HEK293T (cell line): ENCODE measurements around the gene INHBE.

Experiments
- CTCF ChIA-PET: fragments of 350-600 bp; formaldehyde crosslinking; extraction: SDS; loops from one replicate; lab custom pipeline; 2021; ENCODE audit warnings: antibody characterized with exemption, inconsistent platforms; lab: Yijun Ruan, JAX
- POLR2A ChIA-PET: fragments of 350-600 bp; formaldehyde crosslinking; extraction: SDS; loops from one replicate; lab custom pipeline; 2020; ENCODE audit warnings: antibody characterized with exemption, inconsistent platforms; lab: Yijun Ruan, JAX
- DNase-seq: peaks from one replicate; pipeline ENCODE4 v3.0.0; 2012; ENCODE audit warnings: mixed read lengths; ENCODE audit errors: extremely low spot score
- ARNT ChIP-seq: fragments of 450-650 bp; IDR thresholded peaks from 2 replicates; pipeline ENCODE4 v1.6.1; 2017; ENCODE audit warnings: mild to moderate bottlenecking
- BHLHE40 ChIP-seq: fragments of 450-650 bp; IDR thresholded peaks from 2 replicates; pipeline ENCODE4 v1.6.1; 2016; ENCODE audit warnings: mild to moderate bottlenecking, moderate library complexity, borderline replicate concordance
- CTBP1 ChIP-seq: fragments of 450-650 bp; IDR thresholded peaks from 2 replicates; pipeline ENCODE4 v1.6.1; 2016; ENCODE audit warnings: borderline replicate concordance
- ELF4 ChIP-seq: fragments of 450-650 bp; IDR thresholded peaks from 2 replicates; pipeline ENCODE4 v1.6.1; 2017; ENCODE audit warnings: antibody characterized with exemption
- FOXA1 ChIP-seq: fragments of 450-650 bp; IDR thresholded peaks from 2 replicates; pipeline ENCODE4 v1.6.1; 2016; ENCODE audit warnings: mild to moderate bottlenecking
- FOXK2 ChIP-seq: fragments of 450-650 bp; IDR thresholded peaks from 2 replicates; pipeline ENCODE4 v1.6.1; 2016; ENCODE audit warnings: mild to moderate bottlenecking
- FOXM1 ChIP-seq: fragments of 450-650 bp; IDR thresholded peaks from 2 replicates; pipeline ENCODE4 v1.6.1; 2017; ENCODE audit warnings: mild to moderate bottlenecking, borderline replicate concordance
- HDGF ChIP-seq: fragments of 450-650 bp; IDR thresholded peaks from 2 replicates; pipeline ENCODE4 v1.6.1; 2017; ENCODE audit warnings: antibody characterized with exemption, borderline replicate concordance
- L3MBTL2 ChIP-seq: fragments of 450-650 bp; conservative IDR thresholded peaks from 2 replicates; pipeline ENCODE4 v1.6.1; 2016; ENCODE audit warnings: mild to moderate bottlenecking
- LEF1 ChIP-seq: fragments of 450-650 bp; IDR thresholded peaks from 2 replicates; pipeline ENCODE4 v1.6.1; 2017; ENCODE audit warnings: mild to moderate bottlenecking, borderline replicate concordance
- NFRKB ChIP-seq: fragments of 450-650 bp; IDR thresholded peaks from 2 replicates; pipeline ENCODE4 v1.6.1; 2016; ENCODE audit warnings: mild to moderate bottlenecking, moderate library complexity
- SP1 ChIP-seq: fragments of 450-650 bp; IDR thresholded peaks from 2 replicates; pipeline ENCODE4 v1.6.1; 2017
- SUZ12 ChIP-seq: fragments of 450-650 bp; IDR thresholded peaks from 2 replicates; pipeline ENCODE4 v1.6.1; 2016; ENCODE audit warnings: mild to moderate bottlenecking
- TARDBP ChIP-seq: fragments of 450-650 bp; IDR thresholded peaks from 2 replicates; pipeline ENCODE4 v1.6.1; 2016
- ZNF384 ChIP-seq: fragments of 450-650 bp; IDR thresholded peaks from 2 replicates; pipeline ENCODE4 v1.6.1; 2016
- TF ChIP-seq, protein P1 (sequence below): fragments of 450-650 bp; IDR thresholded peaks from 2 replicates; pipeline ENCODE4 v1.6.1; 2016

The INHBE gene

DNA sequence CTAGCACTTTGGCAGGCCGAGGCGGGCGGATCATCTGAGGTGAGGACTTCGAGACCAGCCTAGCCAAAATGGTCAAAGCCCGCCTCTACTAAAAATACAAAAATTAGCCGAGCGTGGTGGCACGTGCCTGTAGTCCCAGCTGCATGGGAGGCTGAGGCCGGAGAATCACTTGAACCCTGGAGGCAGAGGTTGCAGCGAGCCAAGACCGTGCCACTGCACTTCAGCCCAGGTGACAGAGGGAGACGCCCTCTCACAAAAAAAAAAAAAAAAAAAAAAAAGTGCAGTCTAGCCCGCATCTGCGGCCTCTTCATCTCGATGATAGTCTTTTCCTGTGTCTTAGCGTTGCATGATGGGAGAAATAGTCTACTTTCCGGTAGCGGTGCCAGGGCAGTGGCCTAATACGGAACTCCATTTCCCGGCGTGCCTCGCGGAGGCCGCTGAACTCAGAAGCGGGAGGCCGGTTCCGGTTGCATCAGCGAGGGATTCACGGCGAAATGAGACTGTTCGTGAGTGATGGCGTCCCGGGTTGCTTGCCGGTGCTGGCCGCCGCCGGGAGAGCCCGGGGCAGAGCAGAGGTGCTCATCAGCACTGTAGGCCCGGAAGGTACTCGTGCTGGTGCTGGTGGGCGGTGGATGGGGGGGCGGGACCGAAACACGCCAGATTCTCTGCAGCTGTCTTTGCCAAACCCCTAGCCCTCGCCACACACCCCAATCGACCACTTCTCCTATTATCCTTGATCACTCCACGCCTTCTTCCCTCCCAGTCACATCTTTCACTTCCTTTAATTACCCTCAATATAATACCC, 32.7 kb downstream of the INHBE start, which contains the start of gene MARS1:
Gene MARS1, plus strand, starts transcription at position 472 of the 805 bp plus-strand sequence. Its CDS starts 23 bp downstream, at position 495.
- CTCF ChIA-PET: interaction anchor here (1.4 kb wide), 1 partner anchor 29 kb away, joined by 3 read pairs; no protein-coding TSS in a partner anchor
- TF ChIP-seq LEF1 (no peak), L3MBTL2 (peak; percentile 87), BHLHE40 (no peak), CTBP1 (no peak), SUZ12 (no peak), HDGF (no peak), TARDBP (no peak), NFRKB (no peak), ELF4 (peak; percentile 51), ARNT (no peak), SP1 (no peak), ZNF384 (peak; percentile 99)
- TF ChIP-seq, protein P1, sequence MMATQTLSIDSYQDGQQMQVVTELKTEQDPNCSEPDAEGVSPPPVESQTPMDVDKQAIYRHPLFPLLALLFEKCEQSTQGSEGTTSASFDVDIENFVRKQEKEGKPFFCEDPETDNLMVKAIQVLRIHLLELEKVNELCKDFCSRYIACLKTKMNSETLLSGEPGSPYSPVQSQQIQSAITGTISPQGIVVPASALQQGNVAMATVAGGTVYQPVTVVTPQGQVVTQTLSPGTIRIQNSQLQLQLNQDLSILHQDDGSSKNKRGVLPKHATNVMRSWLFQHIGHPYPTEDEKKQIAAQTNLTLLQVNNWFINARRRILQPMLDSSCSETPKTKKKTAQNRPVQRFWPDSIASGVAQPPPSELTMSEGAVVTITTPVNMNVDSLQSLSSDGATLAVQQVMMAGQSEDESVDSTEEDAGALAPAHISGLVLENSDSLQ: peak; percentile 34; the same call in 1 of the 2 replicates
- peak; percentile 88 for DNase-seq
- POLR2A ChIA-PET: interaction anchor here (0.9 to 4.2 kb wide), 5 partner anchors 11 to 36 kb away, joined by 3 to 18 read pairs (median 5); partner anchors contain the start of genes DDIT3 and INHBE

DNA sequence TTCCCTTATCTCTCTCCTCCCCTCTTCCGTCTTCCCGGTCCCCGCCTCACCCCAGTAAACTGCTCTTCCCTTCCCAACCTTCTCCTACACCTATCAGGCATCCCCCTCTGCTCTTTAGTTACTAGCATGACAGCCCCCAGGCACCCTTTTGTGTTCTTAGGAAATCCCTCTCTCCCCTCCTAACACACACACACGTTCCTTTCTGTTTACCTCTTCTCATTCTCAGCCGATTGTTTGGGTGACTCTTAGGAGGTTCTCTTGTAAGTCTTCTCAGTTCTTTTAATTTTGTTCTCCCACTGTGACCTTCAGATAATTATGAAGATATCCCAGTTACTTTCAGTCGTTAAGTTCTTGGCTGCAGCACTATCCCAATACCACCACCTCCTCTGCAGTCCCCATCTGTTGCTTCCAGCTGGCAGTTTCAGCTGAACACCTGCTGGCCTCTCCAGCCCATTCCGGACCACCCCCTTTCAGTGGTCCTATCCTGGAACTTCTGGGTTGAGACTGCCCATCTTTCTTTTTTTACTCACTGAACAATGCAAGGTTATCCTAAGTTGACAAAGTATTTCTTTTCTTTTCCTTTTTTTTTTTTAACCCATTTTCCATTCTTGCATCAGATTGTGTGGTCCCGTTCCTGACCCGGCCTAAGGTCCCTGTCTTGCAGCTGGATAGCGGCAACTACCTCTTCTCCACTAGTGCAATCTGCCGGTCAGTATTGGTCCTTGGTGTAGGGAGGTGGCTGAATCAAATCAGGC, 33.5 kb downstream of the INHBE start:
- CTCF ChIA-PET: interaction anchor here (0.8 kb wide), 1 partner anchor 16 kb away, joined by 3 read pairs; no protein-coding TSS in a partner anchor
- POLR2A ChIA-PET: interaction anchor here (4.2 kb wide), 1 partner anchor 31 kb away, joined by 18 read pairs; the partner anchor contains the start of gene DDIT3
- TF ChIP-seq SUZ12: no peak
- TF ChIP-seq L3MBTL2: no peak
- no peak for TF ChIP-seq NFRKB
- TF ChIP-seq ELF4: no peak
- TF ChIP-seq HDGF: no peak
- no peak for TF ChIP-seq CTBP1
- no peak for TF ChIP-seq TARDBP
- TF ChIP-seq BHLHE40: no peak
- no peak for TF ChIP-seq ZNF384
- no peak for TF ChIP-seq FOXM1
- TF ChIP-seq, protein P1: no peak
- TF ChIP-seq ARNT: no peak
- no peak for TF ChIP-seq SP1
- no peak for TF ChIP-seq FOXK2
- no peak for TF ChIP-seq LEF1
- TF ChIP-seq FOXA1: no peak
- no peak for DNase-seq

DNA sequence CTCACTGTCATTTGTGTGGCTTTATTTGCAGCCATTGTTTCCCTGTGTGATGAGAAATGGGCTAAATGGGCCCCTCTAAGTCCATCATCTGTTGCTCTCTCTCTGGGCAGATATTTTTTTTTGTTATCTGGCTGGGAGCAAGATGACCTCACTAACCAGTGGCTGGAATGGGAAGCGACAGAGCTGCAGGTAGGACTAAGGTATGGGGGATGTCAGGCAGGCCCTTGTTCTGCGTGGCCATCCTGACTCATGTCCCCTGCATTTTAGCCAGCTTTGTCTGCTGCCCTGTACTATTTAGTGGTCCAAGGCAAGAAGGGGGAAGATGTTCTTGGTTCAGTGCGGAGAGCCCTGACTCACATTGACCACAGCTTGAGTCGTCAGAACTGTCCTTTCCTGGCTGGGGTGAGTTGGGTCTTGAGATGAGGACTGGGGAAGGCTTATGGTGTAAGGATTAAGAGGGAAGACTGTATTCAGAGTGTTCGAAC, 34.1 kb downstream of the INHBE start:
- no peak for DNase-seq
- ChIA-PET POLR2A (interaction anchor here (4.2 kb wide), 1 partner anchor 30 kb away, joined by 18 read pairs; the partner anchor contains the start of gene DDIT3), CTCF (interaction anchor here (0.8 kb wide), 1 partner anchor 17 kb away, joined by 3 read pairs; no protein-coding TSS in a partner anchor)
- TF ChIP-seq ZNF384 (no peak), FOXK2 (no peak), CTBP1 (no peak), L3MBTL2 (no peak), ELF4 (no peak), ARNT (no peak), FOXM1 (no peak), SP1 (no peak), FOXA1 (no peak), NFRKB (no peak), BHLHE40 (no peak), HDGF (no peak), SUZ12 (no peak), TARDBP (no peak), LEF1 (no peak)
- TF ChIP-seq, protein P1: no peak

DNA sequence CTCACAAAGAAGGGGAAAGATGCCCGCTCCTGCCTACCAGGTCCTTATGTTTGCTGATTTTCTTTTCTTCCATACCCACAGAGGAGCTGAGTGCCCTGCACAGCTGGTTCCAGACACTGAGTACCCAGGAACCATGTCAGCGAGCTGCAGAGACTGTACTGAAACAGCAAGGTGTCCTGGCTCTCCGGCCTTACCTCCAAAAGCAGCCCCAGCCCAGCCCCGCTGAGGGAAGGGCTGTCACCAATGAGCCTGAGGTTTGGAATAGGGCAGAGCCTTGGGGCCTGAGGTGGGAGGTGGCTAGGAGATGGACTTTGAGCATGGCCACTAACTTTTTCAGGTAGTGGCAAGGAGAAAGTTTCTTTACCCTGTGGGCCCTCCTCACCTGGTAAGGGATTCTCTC, 35.0 kb downstream of the INHBE start:
- CTCF ChIA-PET: no interaction called here
- no peak for DNase-seq
- TF ChIP-seq LEF1 (no peak), ZNF384 (no peak), BHLHE40 (no peak), L3MBTL2 (no peak), FOXA1 (no peak), SP1 (no peak), FOXK2 (no peak), CTBP1 (no peak), NFRKB (no peak), ELF4 (no peak), TARDBP (no peak), HDGF (no peak), ARNT (no peak), FOXM1 (no peak)
- TF ChIP-seq, protein P1: no peak
- POLR2A ChIA-PET: interaction anchor here (1.7 to 4.2 kb wide), 2 partner anchors 27 to 29 kb away, joined by 4 to 18 read pairs; partner anchors contain the start of gene DDIT3
